HG03565 (cell line): ENCODE data around the gene SH3RF3.

Experiments
- ATAC-seq: cut with Tn5 transposase; IDR thresholded peaks from one replicate; pipeline ENCODE4 v1.9.1; 2021; ENCODE audit warnings: mild to moderate bottlenecking, moderate library complexity; ENCODE audit not compliant: unreplicated experiment

SH3RF3 gene

GRCh38 chr2:109422758-109423500, 293.9 kb downstream of the SH3RF3 start:
- no peak for ATAC-seq

- no peak for ATAC-seq
Measured at GRCh38 chr2:109423556-109424359, 294.8 kb downstream of the SH3RF3 start.

GRCh38 chr2:109425411-109425810, 296.4 kb downstream of the SH3RF3 start:
- no peak for ATAC-seq

GRCh38 chr2:109427661-109428091, 298.7 kb downstream of the SH3RF3 start:
- no peak for ATAC-seq

- no peak for ATAC-seq
Measured at GRCh38 chr2:109428281-109428680, 299.3 kb downstream of the SH3RF3 start.

- ATAC-seq: no peak
Measured at GRCh38 chr2:109428841-109429566, 300.0 kb downstream of the SH3RF3 start.

- ATAC-seq: no peak
Measured at GRCh38 chr2:109429567-109430328, 300.7 kb downstream of the SH3RF3 start.

- no peak for ATAC-seq
Measured at GRCh38 chr2:109430329-109430636, 301.3 kb downstream of the SH3RF3 start.

GRCh38 chr2:109432421-109432820, 303.4 kb downstream of the SH3RF3 start:
- no peak for ATAC-seq

- no peak for ATAC-seq
Measured at GRCh38 chr2:109433486-109433885, 304.5 kb downstream of the SH3RF3 start.

GRCh38 chr2:109433926-109434325, 304.9 kb downstream of the SH3RF3 start:
- no peak for ATAC-seq

GRCh38 chr2:109434351-109434750, 305.3 kb downstream of the SH3RF3 start:
- ATAC-seq: no peak

- no peak for ATAC-seq
Measured at GRCh38 chr2:109435066-109435690, 306.2 kb downstream of the SH3RF3 start.

- no peak for ATAC-seq
Measured at GRCh38 chr2:109435901-109436598, 307.0 kb downstream of the SH3RF3 start.

GRCh38 chr2:109436610-109437225, 307.7 kb downstream of the SH3RF3 start:
- no peak for ATAC-seq

- ATAC-seq: no peak
Measured at GRCh38 chr2:109437325-109438090, 308.5 kb downstream of the SH3RF3 start.

- ATAC-seq: no peak
Measured at GRCh38 chr2:109438146-109438545, 309.1 kb downstream of the SH3RF3 start.

- no peak for ATAC-seq
Measured at GRCh38 chr2:109438773-109439389, 309.9 kb downstream of the SH3RF3 start.
